ENCODE results near the gene ADAMTS15. TPM values are rescaled to one million over a fixed set of nuclear protein-coding genes. Genes with fewer than 3 reads are reported as not detected.

ADAMTS15 gene
- total RNA-seq, 2 experiments from 2014 or later = not detected

- Mint-ChIP-seq H3K36me3 (ENCODE audit: low read depth) (no peaks in the 10 kb centered on the region), H3K4me1 (ENCODE audit: low read depth) (peaks cover 2% of the 10 kb centered on the region), H3K27ac (no peak overlapping the region), H3K4me3 (no peak overlapping the region), H3K9me3 (no peaks in the 10 kb centered on the region), H3K27me3 (peaks cover 21% of the 10 kb centered on the region)
- intact Hi-C loops (cut with micrococcal nuclease) = no loop called here
- ChIA-PET CTCF (no interaction called here), POLR2A (no interaction called here)
- TF ChIP-seq CTCF (IDR thresholded peaks at IDR 0.05) = no peak
- no peak for DNase-seq
- ATAC-seq = no peak
These were observed 26.0 kb upstream of the ADAMTS15 start for GRCh38 chr11:130422251-130422995.

- POLR2A ChIA-PET = no interaction called here
- H3K27ac Mint-ChIP-seq = no peak overlapping the region
These were observed 24.8 kb upstream of the ADAMTS15 start for GRCh38 chr11:130423541-130424142.

GRCh38 chr11:130424613-130425140 lies 23.8 kb upstream of the ADAMTS15 start:
- H3K4me3 Mint-ChIP-seq = no peak overlapping the region
- H3K4me1 Mint-ChIP-seq (ENCODE audit: low read depth) = peaks cover 7% of the 10 kb centered on the region
- peaks cover 35% of the 10 kb centered on the region for H3K27me3 Mint-ChIP-seq
- DNase-seq = no peak
- no peak overlapping the region for H3K27ac Mint-ChIP-seq
- ChIA-PET POLR2A (no interaction called here), CTCF (interaction anchor here (1.1 to 3.0 kb wide), 3 partner anchors 10 to 438 kb away, joined by 4 to 18 read pairs (median 5); no protein-coding TSS in a partner anchor)
- ATAC-seq = no peak
- no peaks in the 10 kb centered on the region for H3K9me3 Mint-ChIP-seq
- intact Hi-C loops (cut with micrococcal nuclease) = no loop called here
- no peak for TF ChIP-seq CTCF (IDR thresholded peaks at IDR 0.05)
- H3K36me3 Mint-ChIP-seq (ENCODE audit: low read depth) = no peaks in the 10 kb centered on the region

More at GRCh38 chr11:130423541-130424142, 24.8 kb upstream of the ADAMTS15 start:
- no peaks in the 10 kb centered on the region for H3K9me3 Mint-ChIP-seq
- DNase-seq = no peak
- no peak for TF ChIP-seq CTCF (IDR thresholded peaks at IDR 0.05)
- no peak for ATAC-seq
- H3K4me3 Mint-ChIP-seq = no peak overlapping the region
- no peaks in the 10 kb centered on the region for H3K36me3 Mint-ChIP-seq (ENCODE audit: low read depth)
- intact Hi-C loops (cut with micrococcal nuclease) = no loop called here
- CTCF ChIA-PET = interaction anchor here (0.7 to 1.4 kb wide), 2 partner anchors 11 to 211 kb away, joined by 3 to 5 read pairs; no protein-coding TSS in a partner anchor
- peaks cover 25% of the 10 kb centered on the region for H3K27me3 Mint-ChIP-seq
- peaks cover 4% of the 10 kb centered on the region for H3K4me1 Mint-ChIP-seq (ENCODE audit: low read depth)

- POLR2A ChIA-PET = no interaction called here
- intact Hi-C loops (cut with micrococcal nuclease) = no loop called here
These were observed 23.3 kb upstream of the ADAMTS15 start for GRCh38 chr11:130425156-130425555.

More at GRCh38 chr11:130425156-130425555, 23.3 kb upstream of the ADAMTS15 start:
- Mint-ChIP-seq H3K9me3 (no peaks in the 10 kb centered on the region), H3K27ac (no peak overlapping the region), H3K4me1 (ENCODE audit: low read depth) (peaks cover 7% of the 10 kb centered on the region), H3K27me3 (peaks cover 40% of the 10 kb centered on the region), H3K36me3 (ENCODE audit: low read depth) (no peaks in the 10 kb centered on the region), H3K4me3 (no peak overlapping the region)
- CTCF ChIA-PET = interaction anchor here (1.1 to 3.0 kb wide), 2 partner anchors 10 to 437 kb away, joined by 4 to 18 read pairs; no protein-coding TSS in a partner anchor
- DNase-seq (no peak), ATAC-seq (no peak)
- no peak for TF ChIP-seq CTCF (IDR thresholded peaks at IDR 0.05)
